Measurements from ENCODE around the gene APBB1. TPM values are rescaled to one million over a fixed set of nuclear protein-coding genes. Genes with fewer than 3 reads are reported as not detected.
"Not testable (repeated sequence)": the region's sequence is repeated elsewhere in the genome, so short reads cannot be mapped to it uniquely, and the experiment has no call there.

The APBB1 gene
- total RNA-seq, 1 experiment from 2014 or later = 17.1 TPM

GRCh38 chr11:6393989-6394670 is 24.8 kb downstream of the APBB1 start:
- H3K4me1 ChIP-seq (replicated peaks) = peaks cover 33% of the 10 kb centered on the region
- no peak for DNase-seq (ENCODE audit: low read depth in 1 of 2, low spot score in 2 of 2)
- H3K36me3 ChIP-seq = no peaks in the 10 kb centered on the region
- H3K9me3 ChIP-seq (replicated peaks) = no peaks in the 10 kb centered on the region
- H3K4me3 ChIP-seq = no peak overlapping the region
- no peaks in the 10 kb centered on the region for H3K27me3 ChIP-seq (replicated peaks)
- H3K27ac ChIP-seq = no peak overlapping the region

- H3K27ac ChIP-seq; H3K36me3 ChIP-seq; H3K9me3 ChIP-seq (replicated peaks); H3K4me3 ChIP-seq; DNase-seq (ENCODE audit: low read depth in 1 of 2, low spot score in 2 of 2); H3K27me3 ChIP-seq (replicated peaks): not testable (repeated sequence)
- peaks cover 35% of the 10 kb centered on the region for H3K4me1 ChIP-seq (replicated peaks)
Observed at GRCh38 chr11:6392251-6392650, 26.6 kb downstream of the APBB1 start.

GRCh38 chr11:6391537-6392134 is 27.3 kb downstream of the APBB1 start:
- DNase-seq (ENCODE audit: low read depth in 1 of 2, low spot score in 2 of 2) = no peak
- Histone ChIP-seq H3K9me3 (replicated peaks) (no peaks in the 10 kb centered on the region), H3K4me1 (replicated peaks) (peaks cover 29% of the 10 kb centered on the region), H3K4me3 (no peak overlapping the region), H3K27ac (no peak overlapping the region), H3K36me3 (no peaks in the 10 kb centered on the region), H3K27me3 (replicated peaks) (no peaks in the 10 kb centered on the region)

GRCh38 chr11:6390718-6391469 is 28.0 kb downstream of the APBB1 start:
- H3K4me1 ChIP-seq (replicated peaks) = peaks cover 34% of the 10 kb centered on the region
- no peak for DNase-seq (ENCODE audit: low read depth in 1 of 2, low spot score in 2 of 2)
- peak overlapping the region; percentile 53 for H3K4me3 ChIP-seq
- no peak overlapping the region; the same call in 1 of the 2 replicates for H3K27ac ChIP-seq
- no peaks in the 10 kb centered on the region for H3K9me3 ChIP-seq (replicated peaks)
- H3K36me3 ChIP-seq = no peaks in the 10 kb centered on the region
- no peaks in the 10 kb centered on the region for H3K27me3 ChIP-seq (replicated peaks)

GRCh38 chr11:6389905-6390717 is 28.8 kb downstream of the APBB1 start, which contains the start of gene SMPD1:
TSS of gene SMPD1 (plus strand) at chr11:6390474. CDS start at chr11:6390599, 125 bp downstream.
- peak; percentile 82 to 83 for DNase-seq (ENCODE audit: low read depth in 1 of 2, low spot score in 2 of 2)
- Histone ChIP-seq H3K9me3 (replicated peaks) (no peaks in the 10 kb centered on the region), H3K27me3 (replicated peaks) (no peaks in the 10 kb centered on the region), H3K4me1 (replicated peaks) (peaks cover 42% of the 10 kb centered on the region), H3K4me3 (peak within 1 kb of the TSS; percentile 53), H3K27ac (peak within 1 kb of the TSS; percentile 8; the same call in 1 of the 2 replicates), H3K36me3 (no peaks in the 10 kb centered on the region)

- Histone ChIP-seq H3K4me3 (no peak overlapping the region), H3K4me1 (replicated peaks) (peaks cover 45% of the 10 kb centered on the region), H3K27me3 (replicated peaks) (no peaks in the 10 kb centered on the region), H3K36me3 (no peaks in the 10 kb centered on the region), H3K27ac (no peak overlapping the region), H3K9me3 (replicated peaks) (no peaks in the 10 kb centered on the region)
- DNase-seq (ENCODE audit: low read depth in 1 of 2, low spot score in 2 of 2) = no peak
Observed at GRCh38 chr11:6388748-6389147, 30.1 kb downstream of the APBB1 start.

- Histone ChIP-seq H3K27ac (peak overlapping the region; percentile 72), H3K36me3 (no peaks in the 10 kb centered on the region), H3K27me3 (replicated peaks) (no peaks in the 10 kb centered on the region), H3K4me1 (replicated peaks) (peaks cover 45% of the 10 kb centered on the region), H3K9me3 (replicated peaks) (no peaks in the 10 kb centered on the region), H3K4me3 (no peak overlapping the region)
- DNase-seq (ENCODE audit: low read depth in 1 of 2, low spot score in 2 of 2) = peak; percentile 47 to 71
Observed at GRCh38 chr11:6387811-6388599, 30.9 kb downstream of the APBB1 start.

GRCh38 chr11:6385046-6385777 is 33.7 kb downstream of the APBB1 start:
- Histone ChIP-seq H3K36me3 (no peaks in the 10 kb centered on the region), H3K27me3 (replicated peaks) (no peaks in the 10 kb centered on the region), H3K4me3 (no peak overlapping the region), H3K9me3 (replicated peaks) (no peaks in the 10 kb centered on the region), H3K27ac (no peak overlapping the region), H3K4me1 (replicated peaks) (peaks cover 41% of the 10 kb centered on the region)
- DNase-seq (ENCODE audit: low read depth in 1 of 2, low spot score in 2 of 2) = peak in 1 of 2 experiments; percentile 26

GRCh38 chr11:6378640-6378989 is 40.3 kb downstream of the APBB1 start:
- Histone ChIP-seq H3K27me3 (replicated peaks) (no peaks in the 10 kb centered on the region), H3K4me3 (no peak overlapping the region), H3K4me1 (replicated peaks) (no peaks in the 10 kb centered on the region), H3K36me3 (no peaks in the 10 kb centered on the region), H3K27ac (no peak overlapping the region), H3K9me3 (replicated peaks) (no peaks in the 10 kb centered on the region)
- no peak for DNase-seq (ENCODE audit: low read depth in 1 of 2, low spot score in 2 of 2)

GRCh38 chr11:6377902-6378639 is 40.8 kb downstream of the APBB1 start:
- no peak for DNase-seq (ENCODE audit: low read depth in 1 of 2, low spot score in 2 of 2)
- H3K9me3 ChIP-seq (replicated peaks) = no peaks in the 10 kb centered on the region
- H3K4me3 ChIP-seq = no peak overlapping the region
- no peaks in the 10 kb centered on the region for H3K36me3 ChIP-seq
- no peak overlapping the region for H3K27ac ChIP-seq
- no peaks in the 10 kb centered on the region for H3K4me1 ChIP-seq (replicated peaks)
- H3K27me3 ChIP-seq (replicated peaks) = no peaks in the 10 kb centered on the region

- Histone ChIP-seq H3K27ac (no peak overlapping the region), H3K36me3 (no peaks in the 10 kb centered on the region), H3K4me1 (replicated peaks) (no peaks in the 10 kb centered on the region), H3K4me3 (no peak overlapping the region), H3K27me3 (replicated peaks) (no peaks in the 10 kb centered on the region), H3K9me3 (replicated peaks) (no peaks in the 10 kb centered on the region)
- DNase-seq (ENCODE audit: low read depth in 1 of 2, low spot score in 2 of 2) = no peak
Observed at GRCh38 chr11:6371825-6372224, 47.1 kb downstream of the APBB1 start.

- H3K36me3 ChIP-seq = no peaks in the 10 kb centered on the region
- DNase-seq (ENCODE audit: low read depth in 1 of 2, low spot score in 2 of 2) = no peak
Observed at GRCh38 chr11:6365659-6366058, 53.2 kb downstream of the APBB1 start.

More at GRCh38 chr11:6365659-6366058, 53.2 kb downstream of the APBB1 start:
- Histone ChIP-seq H3K4me3 (no peak overlapping the region), H3K27ac (no peak overlapping the region), H3K4me1 (replicated peaks) (no peaks in the 10 kb centered on the region), H3K27me3 (replicated peaks) (no peaks in the 10 kb centered on the region), H3K9me3 (replicated peaks) (no peaks in the 10 kb centered on the region)

All from SJSA1 (cell line).